Spleen (tissue), 11 donors: Measurements from ENCODE around the gene FAT2. TPM values are rescaled to one million over a fixed set of nuclear protein-coding genes. Genes with fewer than 3 reads are reported as not detected.

Experiments
- DNase-seq: peaks from one replicate; pipeline ENCODE4 v3.0.0-alpha.2; 2020
- H3K27ac ChIP-seq, 8 donors: fragments of 200-600 bp; sonication (generic) in 7 of 8; 1 replicate in 4 of 8; 2 replicates in 4 of 8; pipeline versions ENCODE4 v1.5.0 to v1.8.0; 2016 to 2021; ENCODE audit warnings: inconsistent platforms in 4 of 8, mild to moderate bottlenecking in 4 of 8, moderate library complexity in 1 of 8
- H3K27me3 ChIP-seq, 7 donors: fragments of 200-600 bp; sonication (generic) in 6 of 7; replicated peaks in 1 of 7; 1 replicate in 4 of 7; 2 replicates in 3 of 7; pipeline versions ENCODE4 v1.5.0 to v1.8.0; 2016 to 2021; ENCODE audit warnings: inconsistent platforms in 3 of 7, mild to moderate bottlenecking in 1 of 7
- H3K36me3 ChIP-seq, 6 donors: fragments of 200-600 bp; sonication (generic) in 5 of 6; 1 replicate in 4 of 6; 2 replicates in 2 of 6; pipeline versions ENCODE4 v1.5.0 to v1.8.0; 2016 to 2021; ENCODE audit warnings: inconsistent platforms in 2 of 6
- H3K4me1 ChIP-seq, 6 donors: fragments of 200-600 bp; sonication (generic) in 5 of 6; 1 replicate in 3 of 6; 2 replicates in 3 of 6; pipeline versions ENCODE4 v1.5.0 to v1.8.0; 2016 to 2021; ENCODE audit warnings: inconsistent platforms in 3 of 6
- H3K4me3 ChIP-seq, 8 donors: fragments of 200-600 bp; sonication (generic) in 7 of 8; 1 replicate in 4 of 8; 2 replicates in 4 of 8; pipeline versions ENCODE4 v1.5.0 to v1.8.0; 2016 to 2021; ENCODE audit warnings: inconsistent platforms in 4 of 8, mild to moderate bottlenecking in 4 of 8, moderate library complexity in 2 of 8
- H3K9me3 ChIP-seq, 8 donors: fragments of 200-600 bp; sonication (generic) in 7 of 8; 1 replicate in 4 of 8; 2 replicates in 4 of 8; pipeline versions ENCODE4 v1.5.0 to v1.8.0; 2016 to 2021; ENCODE audit warnings: inconsistent platforms in 4 of 8
- CTCF ChIP-seq, 11 experiments: fragments of 200-600 bp in 7 of 11; fragments of 450-650 bp in 4 of 11; sonication (generic) in 4 of 11; IDR thresholded peaks in 8 of 11; conservative IDR thresholded peaks in 3 of 11; 1 replicate in 7 of 11; 2 replicates in 4 of 11; pipeline versions ENCODE4 v1.4.0 to v1.8.0; 2016 to 2021; ENCODE audit warnings: antibody characterized with exemption in 11 of 11, inconsistent platforms in 4 of 11, mild to moderate bottlenecking in 1 of 11
- POLR2A ChIP-seq, 3 donors: fragments of 450-650 bp; IDR thresholded peaks; one replicate each; pipeline ENCODE4 v1.5.1; 2017; ENCODE audit warnings: antibody characterized with exemption in 3 of 3, mild to moderate bottlenecking in 1 of 3
- POLR2AphosphoS5 ChIP-seq, 3 donors: sonication (generic); formaldehyde crosslinking; IDR thresholded peaks; one replicate each; pipeline ENCODE4 v1.5.1; 2017; ENCODE audit warnings: antibody characterized with exemption in 3 of 3
- WGBS, 5 donors: extraction: QIAGEN DNeasy Blood & Tissue Kit in 3 of 5; methylation state at CpG; one replicate each; pipeline versions ENCODE4 v1.1.5 to v1.1.7; 2013 to 2018; 5-methylcytosine and 5-hydroxymethylcytosine counted together
- intact Hi-C: fragments of 100-400 bp; cut with DNase I; formaldehyde crosslinking; loops from one replicate; pipeline ENCODE4 v1.15.0; 2023; ENCODE audit warnings: low total_unique reads
- polyA plus RNA-seq, 3 donors: library from polyadenylated mRNA; stranded (reverse); fragments of 200-250 nt; gene quantifications; one replicate each; pipeline ENCODE4 v1.2.1, GENCODE V29; 2013
- total RNA-seq, 7 donors: library from RNA; depleted of rRNA in 3 of 7; stranded (reverse); fragments of >200 nt in 3 of 7; fragmentation: NEBNext Ultra II Directional in 4 of 7; extraction: Animal tissue kit (Norgen Biotek cat#: 25700) in 4 of 7; gene quantifications; one replicate each; pipeline versions ENCODE4 v1.1.0 to v1.2.1, GENCODE V29; 2016 to 2021
- donor health status: healthy with polysubstance abuse.
- donor health status: DM: no; HTN: no; CAD: no; lungs with moderate emphysema.
- donor health status: DM: no; HTN: no; CAD: no.
- donor health status: Bipolar disorder and iron deficiency.
- donor health status: healthy.
- donor health status: DM: no; HTN: no; CAD: no.
- donor health status: DM: yes; HTN: yes; CAD: no.

Gene FAT2
- total and polyA plus RNA-seq, 10 donors: under 0.01 to 0.13 (median 0.05) TPM; not detected in 1

GRCh38 chr5:151617841-151618710 is 26.9 kb upstream of the FAT2 start:
- WGBS, 5 donors: 78 to 89% (median 85%) methylated on average over 3 of the region's 3 CpGs
- TF ChIP-seq POLR2A (IDR thresholded peaks at IDR 0.05): no peak
- TF ChIP-seq POLR2AphosphoS5 (IDR thresholded peaks at IDR 0.05): no peak
- no peak for TF ChIP-seq CTCF (IDR thresholded peaks at IDR 0.05 in 8 of 11, conservative IDR thresholded peaks at IDR 0.05 in 3 of 11)

GRCh38 chr5:151617383-151617840 is 26.3 kb upstream of the FAT2 start:
- TF ChIP-seq CTCF (IDR thresholded peaks at IDR 0.05 in 8 of 11, conservative IDR thresholded peaks at IDR 0.05 in 3 of 11) (no peak), POLR2AphosphoS5 (IDR thresholded peaks at IDR 0.05) (no peak), POLR2A (IDR thresholded peaks at IDR 0.05) (no peak)
- H3K27me3 ChIP-seq: peaks cover 0 to 63% (median 0%) of the 10 kb centered on the region in 7 donors
- H3K27ac ChIP-seq: no peak overlapping the region
- no peaks in the 10 kb centered on the region for H3K9me3 ChIP-seq
- no peaks in the 10 kb centered on the region for H3K36me3 ChIP-seq
- no peak overlapping the region for H3K4me3 ChIP-seq
- peaks cover 0 to 5% (median 0%) of the 10 kb centered on the region in 6 donors for H3K4me1 ChIP-seq
- intact Hi-C loops: no loop called here
- 78 to 93% (median 87%) methylated on average over 6 of the region's 6 CpGs for WGBS, 5 donors
- DNase-seq: no peak

More at GRCh38 chr5:151617841-151618710, 26.9 kb upstream of the FAT2 start:
- H3K9me3 ChIP-seq: no peaks in the 10 kb centered on the region
- H3K4me1 ChIP-seq: peaks cover 0 to 4% (median 0%) of the 10 kb centered on the region in 6 donors
- no peaks in the 10 kb centered on the region for H3K36me3 ChIP-seq
- H3K27me3 ChIP-seq: peaks cover 0 to 61% (median 0%) of the 10 kb centered on the region in 7 donors
- intact Hi-C loops: no loop called here
- H3K27ac ChIP-seq: no peak overlapping the region
- no peak overlapping the region for H3K4me3 ChIP-seq
- no peak for DNase-seq

GRCh38 chr5:151615431-151615830 is 24.3 kb upstream of the FAT2 start:
- H3K9me3 ChIP-seq: no peaks in the 10 kb centered on the region
- H3K4me3 ChIP-seq: no peak overlapping the region
- H3K27ac ChIP-seq: no peak overlapping the region
- WGBS, 5 donors: 78 to 93% (median 85%) methylated on average over 4 of the region's 4 CpGs
- peaks cover 0 to 5% (median 0%) of the 10 kb centered on the region in 6 donors for H3K4me1 ChIP-seq
- no peak for TF ChIP-seq CTCF (IDR thresholded peaks at IDR 0.05 in 8 of 11, conservative IDR thresholded peaks at IDR 0.05 in 3 of 11)
- TF ChIP-seq POLR2AphosphoS5 (IDR thresholded peaks at IDR 0.05): no peak
- TF ChIP-seq POLR2A (IDR thresholded peaks at IDR 0.05): no peak
- H3K36me3 ChIP-seq: no peaks in the 10 kb centered on the region
- DNase-seq: no peak
- intact Hi-C loops: no loop called here
- H3K27me3 ChIP-seq: peaks cover 0 to 48% (median 0%) of the 10 kb centered on the region in 7 donors

- Histone ChIP-seq H3K27me3 (peaks cover 0 to 41% (median 0%) of the 10 kb centered on the region in 7 donors), H3K36me3 (no peaks in the 10 kb centered on the region), H3K4me3 (no peak overlapping the region), H3K27ac (no peak overlapping the region), H3K9me3 (no peaks in the 10 kb centered on the region), H3K4me1 (peaks cover 0 to 5% (median 0%) of the 10 kb centered on the region in 6 donors)
- intact Hi-C loops: no loop called here
- WGBS, 5 donors: 78 to 88% (median 83%) methylated on average over 7 of the region's 7 CpGs
- DNase-seq: no peak
- no peak for TF ChIP-seq CTCF (IDR thresholded peaks at IDR 0.05 in 8 of 11, conservative IDR thresholded peaks at IDR 0.05 in 3 of 11)
- no peak for TF ChIP-seq POLR2A (IDR thresholded peaks at IDR 0.05)
- TF ChIP-seq POLR2AphosphoS5 (IDR thresholded peaks at IDR 0.05): no peak
Measured at GRCh38 chr5:151614565-151614964, 23.4 kb upstream of the FAT2 start.
